ENCODE results near the gene CBX8.
A peak's percentile ranks its signal among the peaks of the same experiment; 100 is the strongest.

Gene CBX8

GRCh38 chr17:79842136-79842655, 45.3 kb upstream of the CBX8 start:
- no peak for DNase-seq (ENCODE audit: extremely low read depth, low read depth)
- no peak overlapping the region for H3K4me3 ChIP-seq (replicated peaks; ENCODE audit: low read depth, low read length)
- TF ChIP-seq CTCF (IDR thresholded peaks at IDR 0.05; ENCODE audit: low read depth, low read length, missing control alignments) = no peak

DNA sequence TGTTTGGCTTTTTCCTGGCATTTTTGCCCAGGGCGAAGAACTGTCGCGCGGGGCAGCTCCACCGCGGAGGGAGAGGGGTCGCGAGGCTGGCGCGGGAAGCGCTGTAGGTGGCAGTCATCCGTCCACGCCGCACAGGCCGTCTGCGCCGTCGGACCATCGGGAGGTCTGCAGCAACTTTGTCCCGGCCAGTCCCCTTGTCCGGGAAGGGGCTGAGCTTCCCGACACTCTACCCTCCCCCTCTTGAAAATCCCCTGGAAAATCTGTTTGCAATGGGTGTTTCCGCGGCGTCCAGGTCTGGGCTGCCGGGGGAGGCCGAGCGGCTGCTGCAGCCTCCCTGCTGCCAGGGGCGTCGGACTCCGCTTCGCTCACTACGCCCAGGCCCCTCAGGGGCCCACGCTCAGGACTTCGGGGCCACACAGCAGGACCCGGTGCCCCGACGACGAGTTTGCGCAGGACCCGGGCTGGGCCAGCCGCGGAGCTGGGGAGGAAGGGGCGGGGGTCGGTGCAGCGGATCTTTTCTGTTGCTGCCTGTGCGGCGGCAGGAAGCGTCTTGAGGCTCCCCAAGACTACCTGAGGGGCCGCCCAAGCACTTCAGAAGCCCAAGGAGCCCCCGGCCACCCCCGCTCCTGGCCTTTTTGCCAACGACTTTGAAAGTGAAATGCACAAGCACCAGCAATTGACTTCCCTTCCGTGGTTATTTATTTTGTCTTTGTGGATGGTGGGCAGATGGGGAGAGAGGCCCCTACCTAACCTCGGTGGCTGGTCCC, 44.7 kb upstream of the CBX8 start:
- TF ChIP-seq CTCF (IDR thresholded peaks at IDR 0.05; ENCODE audit: low read depth, low read length, missing control alignments) = no peak
- H3K4me3 ChIP-seq (replicated peaks; ENCODE audit: low read depth, low read length) = no peak overlapping the region
- no peak for DNase-seq (ENCODE audit: extremely low read depth, low read depth)

DNA sequence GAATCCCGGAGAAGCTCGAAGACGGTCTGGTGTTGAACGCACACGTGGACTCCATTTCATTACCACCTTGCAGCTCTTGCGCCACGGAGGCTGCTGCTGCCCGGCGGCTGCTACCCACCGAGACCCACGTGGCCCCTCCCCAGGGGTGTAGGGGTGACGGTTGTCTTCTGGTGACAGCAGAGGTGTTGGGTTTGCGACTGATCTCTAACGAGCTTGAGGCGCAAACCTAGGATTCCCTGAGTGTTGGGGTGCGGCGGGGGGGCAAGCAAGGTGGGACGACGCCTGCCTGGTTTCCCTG, 44.1 kb upstream of the CBX8 start:
- no peak overlapping the region for H3K4me3 ChIP-seq (replicated peaks; ENCODE audit: low read depth, low read length)
- no peak for TF ChIP-seq CTCF (IDR thresholded peaks at IDR 0.05; ENCODE audit: low read depth, low read length, missing control alignments)
- DNase-seq (ENCODE audit: extremely low read depth, low read depth) = no peak

- TF ChIP-seq CTCF (IDR thresholded peaks at IDR 0.05; ENCODE audit: low read depth, low read length, missing control alignments) = no peak
- no peak for DNase-seq (ENCODE audit: extremely low read depth, low read depth)
- H3K4me3 ChIP-seq (replicated peaks; ENCODE audit: low read depth, low read length) = no peak overlapping the region
Observed at GRCh38 chr17:79840269-79840988, 43.6 kb upstream of the CBX8 start.

DNA sequence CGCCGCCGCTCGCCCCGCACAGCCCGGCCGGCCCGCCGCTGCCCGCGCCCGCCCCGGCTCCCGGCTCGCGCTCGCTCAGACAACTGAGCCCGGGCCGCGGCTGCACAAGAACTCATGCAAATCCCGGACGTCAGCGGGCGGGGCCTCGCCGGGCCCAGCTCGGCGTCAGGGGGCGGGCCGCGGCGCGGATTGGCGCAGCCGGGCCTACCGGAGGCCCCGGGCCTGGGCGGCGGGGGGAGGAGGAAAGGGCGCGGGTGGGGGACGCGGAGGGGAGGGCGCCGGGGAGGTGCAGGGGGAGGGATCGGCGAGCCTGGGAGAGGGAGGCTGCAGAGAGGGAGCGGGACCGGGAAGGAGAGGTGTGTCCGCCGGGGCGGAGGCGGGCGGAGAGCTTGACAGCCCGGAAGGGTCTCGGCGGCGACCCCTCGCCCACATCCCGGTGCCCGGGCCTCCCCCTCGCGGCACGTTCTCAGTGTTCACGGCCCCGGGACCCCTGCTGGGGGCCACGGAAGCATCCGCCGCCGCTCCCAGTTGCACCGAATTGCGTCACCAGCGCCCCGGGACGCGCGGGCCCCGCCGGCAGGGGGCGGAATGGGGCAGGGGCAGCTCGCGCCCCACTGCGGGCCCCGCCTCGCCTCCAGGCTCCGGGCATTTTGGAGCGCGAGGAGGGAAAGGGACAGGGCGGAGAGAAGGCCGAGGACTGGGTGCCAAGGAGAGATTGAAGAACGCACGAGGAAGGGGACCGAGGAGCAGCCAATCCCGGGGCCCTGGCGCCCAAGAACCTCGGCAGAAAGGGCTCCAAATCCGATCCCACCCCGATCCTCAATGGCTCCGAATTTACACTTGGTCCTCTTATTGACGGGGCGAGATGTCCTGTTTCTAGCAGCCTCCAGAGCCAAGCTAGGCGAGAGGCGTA, 42.7 kb upstream of the CBX8 start, which contains the start of gene CBX4:
CBX4 (minus strand) TSS at position 85 of the 913 bp plus-strand sequence. CDS start 189 bp downstream, outside the sequence.
- peak within 1 kb of the TSS; percentile 80 for H3K4me3 ChIP-seq (replicated peaks; ENCODE audit: low read depth, low read length)
- no peak for DNase-seq (ENCODE audit: extremely low read depth, low read depth)
- peak; percentile 75 for TF ChIP-seq CTCF (IDR thresholded peaks at IDR 0.05; ENCODE audit: low read depth, low read length, missing control alignments)

DNA sequence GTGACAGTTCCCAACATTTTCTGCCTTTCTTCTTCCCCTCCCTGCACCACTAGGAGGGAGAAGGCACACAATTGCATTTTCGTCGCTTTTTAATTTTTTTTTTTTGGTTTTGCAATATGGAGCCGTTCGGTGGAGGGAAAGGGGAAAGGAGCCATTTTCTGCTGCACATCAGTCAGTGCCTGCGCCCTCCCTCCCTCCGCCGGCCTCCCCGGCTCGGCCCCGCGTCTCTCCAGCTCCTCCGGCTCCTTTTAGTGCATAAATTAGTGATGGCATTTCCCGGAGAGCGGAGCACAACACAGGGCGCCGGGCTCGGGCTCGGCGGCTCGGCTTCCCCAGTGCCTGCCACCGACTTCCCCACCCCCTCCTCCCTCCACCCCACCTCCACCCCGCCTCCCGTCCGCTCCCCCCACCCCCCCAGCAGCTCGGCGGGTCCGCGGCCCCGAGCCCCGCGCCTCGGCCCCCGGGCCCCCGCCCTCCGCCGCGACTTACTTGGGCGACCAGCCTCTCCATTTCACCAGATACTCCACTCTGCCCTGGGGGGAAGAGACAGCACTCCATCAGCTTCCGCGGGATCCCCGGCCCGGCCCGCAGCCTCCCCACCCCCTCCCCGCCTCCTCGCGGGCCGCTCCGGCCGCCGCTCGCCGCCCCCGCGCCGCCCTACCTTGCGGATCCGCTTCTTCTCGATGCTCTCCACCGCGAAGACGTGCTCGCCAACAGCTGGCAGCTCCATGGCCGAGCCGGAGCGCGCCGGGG, 41.8 kb upstream of the CBX8 start:
- peak overlapping the region; percentile 80 for H3K4me3 ChIP-seq (replicated peaks; ENCODE audit: low read depth, low read length)
- TF ChIP-seq CTCF (IDR thresholded peaks at IDR 0.05; ENCODE audit: low read depth, low read length, missing control alignments) = no peak
- no peak for DNase-seq (ENCODE audit: extremely low read depth, low read depth)

Data from HFF-Myc (cell line).